ENCODE data around the gene PAIP2.
A peak's percentile ranks its signal among the peaks of the same experiment; 100 is the strongest.

Gene PAIP2

DNA sequence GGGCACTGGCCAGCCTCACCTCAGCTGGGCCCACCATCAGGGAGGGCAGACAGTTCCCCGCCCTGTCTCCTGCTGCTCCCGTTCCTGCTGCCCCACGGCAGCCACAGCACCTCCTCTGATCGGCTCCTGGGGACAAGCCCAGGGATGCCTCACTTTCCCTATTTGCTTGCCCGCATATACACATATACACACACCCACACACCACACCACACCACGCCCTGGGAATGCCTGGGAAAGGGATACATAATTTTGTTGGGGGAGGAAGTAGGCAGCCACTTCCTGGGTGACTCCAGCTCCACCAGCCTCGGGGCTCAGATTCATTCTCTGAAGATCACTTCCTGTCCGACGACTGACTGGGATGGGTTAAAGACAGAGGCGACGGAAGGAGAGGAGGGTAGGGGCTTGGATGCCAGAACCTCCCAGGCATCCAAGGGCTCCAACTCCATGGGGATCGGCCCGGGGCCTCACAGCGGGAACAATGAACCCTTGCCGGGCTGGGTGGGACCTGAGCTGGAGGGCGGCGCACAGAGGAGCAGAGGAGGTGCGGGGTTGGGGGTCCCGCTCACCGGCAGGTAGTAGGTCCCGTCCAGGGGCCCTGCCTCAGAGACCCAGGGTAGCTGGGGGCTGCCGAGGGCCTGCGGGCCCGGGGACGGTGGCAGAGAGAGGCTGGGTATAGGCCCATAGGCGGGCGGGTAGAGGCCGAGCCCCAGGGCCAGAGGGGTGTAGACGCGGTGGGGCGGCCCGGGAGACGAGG is 50.1 kb downstream of the PAIP2 start:
- peaks cover 4% of the 10 kb centered on the region for H3K27me3 ChIP-seq (ENCODE audit: control insufficient read depth, insufficient read depth, low read length)
- no peaks in the 10 kb centered on the region for H3K9me3 ChIP-seq (ENCODE audit: control insufficient read depth, low read length)
- H3K36me3 ChIP-seq (ENCODE audit: control insufficient read depth, insufficient read depth, low read length): no peaks in the 10 kb centered on the region
- peaks cover 44% of the 10 kb centered on the region for H3K4me1 ChIP-seq (ENCODE audit: control insufficient read depth, insufficient read depth, low read length)
- H3K4me3 ChIP-seq (ENCODE audit: low read length): peak overlapping the region; percentile 36
- H3K9ac ChIP-seq (ENCODE audit: low read length): peak overlapping the region; percentile 70

- Histone ChIP-seq H3K4me1 (ENCODE audit: control insufficient read depth, insufficient read depth, low read length) (peaks cover 44% of the 10 kb centered on the region), H3K4me3 (ENCODE audit: low read length) (peak overlapping the region; percentile 36), H3K9ac (ENCODE audit: low read length) (peak overlapping the region; percentile 70), H3K9me3 (ENCODE audit: control insufficient read depth, low read length) (no peaks in the 10 kb centered on the region), H3K27me3 (ENCODE audit: control insufficient read depth, insufficient read depth, low read length) (peaks cover 4% of the 10 kb centered on the region), H3K36me3 (ENCODE audit: control insufficient read depth, insufficient read depth, low read length) (no peaks in the 10 kb centered on the region)
These were observed 50.6 kb downstream of the PAIP2 start for GRCh38 chr5:139392324-139392677.

DNA sequence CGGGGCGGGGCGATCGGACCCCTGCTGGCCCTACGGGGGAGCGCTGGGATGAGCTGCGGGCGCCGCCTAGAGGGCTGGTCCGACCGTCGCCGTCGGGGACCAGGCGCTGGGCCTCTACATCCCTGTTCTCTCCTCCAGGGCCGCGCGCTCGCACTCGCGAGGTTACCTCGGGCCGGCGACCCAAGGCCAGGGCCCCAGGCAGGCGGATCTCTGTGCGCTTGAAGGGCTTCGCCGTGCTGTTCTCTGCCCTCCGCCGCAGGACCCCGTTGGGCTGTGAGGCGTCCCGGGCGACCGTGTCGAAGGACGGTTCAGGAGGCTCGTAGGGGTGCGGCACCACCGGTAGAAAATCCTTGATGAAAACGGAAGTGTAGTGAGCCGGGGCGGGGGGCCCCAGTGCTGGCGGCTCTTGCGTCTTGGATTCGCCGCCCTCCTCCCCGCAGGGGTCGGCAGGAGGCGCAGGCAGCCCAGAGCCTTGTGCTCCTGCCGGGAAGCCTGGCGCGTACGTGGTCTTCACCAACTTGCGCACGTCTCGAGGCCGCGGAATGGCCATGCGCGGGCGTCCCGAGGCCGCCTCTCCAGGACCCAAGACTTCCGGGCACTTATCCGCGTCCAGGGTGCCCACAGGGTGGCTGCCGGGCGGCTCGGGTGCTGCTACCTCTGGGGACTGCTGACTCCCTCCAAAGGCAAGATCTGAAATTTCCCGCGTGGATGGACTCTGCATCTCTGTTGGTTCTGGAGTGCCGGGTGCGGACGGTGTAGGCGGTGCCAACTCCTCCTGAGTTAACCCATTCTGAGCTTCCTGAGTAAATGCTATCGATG is 51.2 kb downstream of the PAIP2 start:
- Histone ChIP-seq H3K36me3 (ENCODE audit: control insufficient read depth, insufficient read depth, low read length) (no peaks in the 10 kb centered on the region), H3K4me1 (ENCODE audit: control insufficient read depth, insufficient read depth, low read length) (peaks cover 38% of the 10 kb centered on the region), H3K9ac (ENCODE audit: low read length) (peak overlapping the region; percentile 47), H3K9me3 (ENCODE audit: control insufficient read depth, low read length) (no peaks in the 10 kb centered on the region), H3K27me3 (ENCODE audit: control insufficient read depth, insufficient read depth, low read length) (peaks cover 4% of the 10 kb centered on the region), H3K4me3 (ENCODE audit: low read length) (peak overlapping the region; percentile 19)

- H3K9ac ChIP-seq (ENCODE audit: low read length): peak overlapping the region; percentile 47
- peaks cover 4% of the 10 kb centered on the region for H3K27me3 ChIP-seq (ENCODE audit: control insufficient read depth, insufficient read depth, low read length)
- peaks cover 31% of the 10 kb centered on the region for H3K4me1 ChIP-seq (ENCODE audit: control insufficient read depth, insufficient read depth, low read length)
- no peaks in the 10 kb centered on the region for H3K9me3 ChIP-seq (ENCODE audit: control insufficient read depth, low read length)
- no peaks in the 10 kb centered on the region for H3K36me3 ChIP-seq (ENCODE audit: control insufficient read depth, insufficient read depth, low read length)
- H3K4me3 ChIP-seq (ENCODE audit: low read length): peak overlapping the region; percentile 19
These were observed 52.0 kb downstream of the PAIP2 start for GRCh38 chr5:139393497-139394122.

GRCh38 chr5:139394123-139394653 is 52.5 kb downstream of the PAIP2 start:
- Histone ChIP-seq H3K4me3 (ENCODE audit: low read length) (no peak overlapping the region), H3K27me3 (ENCODE audit: control insufficient read depth, insufficient read depth, low read length) (peaks cover 4% of the 10 kb centered on the region), H3K36me3 (ENCODE audit: control insufficient read depth, insufficient read depth, low read length) (no peaks in the 10 kb centered on the region), H3K4me1 (ENCODE audit: control insufficient read depth, insufficient read depth, low read length) (peaks cover 26% of the 10 kb centered on the region), H3K9me3 (ENCODE audit: control insufficient read depth, low read length) (no peaks in the 10 kb centered on the region), H3K9ac (ENCODE audit: low read length) (no peak overlapping the region)

- Histone ChIP-seq H3K9ac (ENCODE audit: low read length) (no peak within 1 kb of the TSS), H3K4me1 (ENCODE audit: control insufficient read depth, insufficient read depth, low read length) (peaks cover 22% of the 10 kb centered on the region), H3K27me3 (ENCODE audit: control insufficient read depth, insufficient read depth, low read length) (peaks cover 4% of the 10 kb centered on the region), H3K9me3 (ENCODE audit: control insufficient read depth, low read length) (no peaks in the 10 kb centered on the region), H3K4me3 (ENCODE audit: low read length) (no peak within 1 kb of the TSS), H3K36me3 (ENCODE audit: control insufficient read depth, insufficient read depth, low read length) (no peaks in the 10 kb centered on the region)
These were observed 53.3 kb downstream of the PAIP2 start, which contains the start of gene PROB1 for GRCh38 chr5:139394654-139395566. TSS of gene PROB1 (minus strand) at chr5:139395104. CDS start at chr5:139395081, 23 bp downstream.

- H3K4me3 ChIP-seq (ENCODE audit: low read length): no peak overlapping the region
- H3K9me3 ChIP-seq (ENCODE audit: control insufficient read depth, low read length): no peaks in the 10 kb centered on the region
- peaks cover 19% of the 10 kb centered on the region for H3K4me1 ChIP-seq (ENCODE audit: control insufficient read depth, insufficient read depth, low read length)
- peaks cover 4% of the 10 kb centered on the region for H3K27me3 ChIP-seq (ENCODE audit: control insufficient read depth, insufficient read depth, low read length)
- no peaks in the 10 kb centered on the region for H3K36me3 ChIP-seq (ENCODE audit: control insufficient read depth, insufficient read depth, low read length)
- no peak overlapping the region for H3K9ac ChIP-seq (ENCODE audit: low read length)
These were observed 54.4 kb downstream of the PAIP2 start for GRCh38 chr5:139395844-139396640.

GRCh38 chr5:139396691-139397090 is 55.0 kb downstream of the PAIP2 start:
- Histone ChIP-seq H3K4me1 (ENCODE audit: control insufficient read depth, insufficient read depth, low read length) (peaks cover 12% of the 10 kb centered on the region), H3K4me3 (ENCODE audit: low read length) (no peak overlapping the region), H3K9me3 (ENCODE audit: control insufficient read depth, low read length) (no peaks in the 10 kb centered on the region), H3K27me3 (ENCODE audit: control insufficient read depth, insufficient read depth, low read length) (peaks cover 4% of the 10 kb centered on the region), H3K9ac (ENCODE audit: low read length) (no peak overlapping the region), H3K36me3 (ENCODE audit: control insufficient read depth, insufficient read depth, low read length) (no peaks in the 10 kb centered on the region)

DNA sequence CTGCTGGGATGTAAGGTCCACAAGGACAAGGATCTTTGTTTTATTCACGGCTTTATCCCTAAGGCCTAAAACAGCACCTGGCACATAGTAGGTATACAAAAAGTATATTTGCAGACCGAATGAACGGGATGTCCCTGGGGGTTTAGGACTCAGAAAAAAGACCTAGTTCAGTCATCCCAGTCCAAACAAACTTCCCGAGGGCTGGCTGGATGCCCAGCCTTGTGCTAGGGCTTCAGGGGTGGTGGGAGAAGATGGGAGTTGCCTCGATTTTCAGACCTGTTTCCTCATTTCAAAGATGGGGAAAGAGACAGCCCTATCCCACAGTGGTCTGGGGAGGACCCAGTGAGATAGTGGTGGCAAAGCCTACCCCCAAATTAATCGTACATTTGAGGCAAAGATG is 56.3 kb downstream of the PAIP2 start:
- Histone ChIP-seq H3K4me3 (ENCODE audit: low read length) (no peak overlapping the region), H3K4me1 (ENCODE audit: control insufficient read depth, insufficient read depth, low read length) (peaks cover 6% of the 10 kb centered on the region), H3K36me3 (ENCODE audit: control insufficient read depth, insufficient read depth, low read length) (no peaks in the 10 kb centered on the region), H3K27me3 (ENCODE audit: control insufficient read depth, insufficient read depth, low read length) (peaks cover 4% of the 10 kb centered on the region), H3K9ac (ENCODE audit: low read length) (no peak overlapping the region), H3K9me3 (ENCODE audit: control insufficient read depth, low read length) (no peaks in the 10 kb centered on the region)

DNA sequence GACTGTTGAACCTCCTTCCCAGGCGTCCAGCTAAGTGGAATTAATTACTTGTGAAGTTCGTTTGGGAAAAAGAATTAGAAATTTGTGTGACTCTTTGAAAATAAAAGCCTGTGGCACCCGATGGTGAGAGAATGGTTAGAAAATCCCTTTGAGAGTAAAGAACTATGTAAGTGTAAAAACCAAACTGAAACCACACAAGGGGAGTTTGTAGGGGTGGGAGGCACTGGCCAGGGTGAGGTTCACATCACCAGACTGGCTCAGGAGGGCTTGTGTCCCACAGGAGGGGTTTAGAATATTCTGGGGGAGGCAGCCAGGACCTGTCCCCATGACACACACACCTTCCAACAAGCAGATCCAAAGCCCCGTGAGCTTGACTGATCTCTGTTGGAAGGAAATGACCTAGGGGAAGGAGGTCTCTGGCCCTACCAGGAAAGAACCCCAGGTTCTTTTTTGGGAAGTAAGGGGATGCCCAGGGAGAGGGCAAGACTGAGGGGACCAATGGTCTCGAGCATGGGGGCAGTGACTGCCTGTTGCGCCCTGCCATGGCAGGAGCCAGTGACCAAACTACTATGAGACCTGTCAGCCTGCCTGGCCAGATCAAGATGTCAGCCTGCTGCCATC is 58.0 kb downstream of the PAIP2 start:
- Histone ChIP-seq H3K4me3 (ENCODE audit: low read length) (no peak overlapping the region), H3K9ac (ENCODE audit: low read length) (no peak overlapping the region), H3K4me1 (ENCODE audit: control insufficient read depth, insufficient read depth, low read length) (peaks cover 13% of the 10 kb centered on the region), H3K9me3 (ENCODE audit: control insufficient read depth, low read length) (no peaks in the 10 kb centered on the region), H3K27me3 (ENCODE audit: control insufficient read depth, insufficient read depth, low read length) (peaks cover 4% of the 10 kb centered on the region), H3K36me3 (ENCODE audit: control insufficient read depth, insufficient read depth, low read length) (no peaks in the 10 kb centered on the region)
